ENCODE data around the gene SYNE1. TPM values are rescaled to one million over a fixed set of nuclear protein-coding genes. Genes with fewer than 3 reads are reported as not detected.
"Not testable (repeated sequence)": the region's sequence is repeated elsewhere in the genome, so short reads cannot be mapped to it uniquely, and the experiment has no call there.

Gene SYNE1
- total RNA-seq, 1 donor, result 95.3 TPM

DNA sequence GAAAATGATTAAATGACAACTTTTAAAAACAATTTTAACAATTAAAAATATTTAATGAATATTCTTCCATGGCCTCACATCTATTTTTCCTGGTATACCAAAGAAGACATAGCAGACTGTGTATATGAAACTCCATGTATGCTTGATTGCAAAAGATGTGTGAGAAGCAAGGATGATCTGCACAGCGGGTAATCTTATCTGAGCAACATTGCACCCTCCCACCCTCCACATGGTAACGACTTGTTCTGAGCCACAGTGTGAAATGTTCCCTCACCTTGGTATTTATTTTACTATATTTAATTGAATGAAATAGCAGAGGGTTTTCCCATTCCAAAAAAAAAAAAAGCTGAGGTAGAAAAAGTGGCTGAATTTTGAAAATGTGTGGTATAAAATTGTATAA lies 204.4 kb downstream of the SYNE1 start:
- no peak for DNase-seq (ENCODE audit: low read depth in 2 of 3, low spot score in 2 of 3)

DNA sequence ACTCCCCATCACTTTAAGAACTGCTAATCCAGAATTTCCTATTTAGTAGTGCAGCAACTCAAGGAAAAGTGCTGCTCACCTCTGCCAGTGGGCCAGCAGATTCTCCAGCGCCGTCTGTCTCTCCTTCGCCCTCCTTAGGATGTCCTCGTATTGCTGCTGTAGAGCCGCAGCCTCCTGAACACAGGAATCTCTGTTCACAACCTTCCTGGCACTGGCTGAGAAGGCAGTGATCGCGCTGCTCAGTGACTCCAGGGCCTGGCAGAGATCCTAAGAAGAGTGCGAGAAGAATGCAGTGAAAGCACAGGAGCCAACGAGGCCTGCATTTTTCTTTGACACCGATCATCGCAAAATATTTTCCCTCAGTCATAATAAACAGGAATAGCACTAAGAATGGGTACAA lies 209.0 kb downstream of the SYNE1 start:
- no peak for DNase-seq (ENCODE audit: low read depth in 2 of 3, low spot score in 2 of 3)

GRCh38 chr6:152426276-152426675 lies 210.9 kb downstream of the SYNE1 start:
- no peak for DNase-seq (ENCODE audit: low read depth in 2 of 3, low spot score in 2 of 3)

DNA sequence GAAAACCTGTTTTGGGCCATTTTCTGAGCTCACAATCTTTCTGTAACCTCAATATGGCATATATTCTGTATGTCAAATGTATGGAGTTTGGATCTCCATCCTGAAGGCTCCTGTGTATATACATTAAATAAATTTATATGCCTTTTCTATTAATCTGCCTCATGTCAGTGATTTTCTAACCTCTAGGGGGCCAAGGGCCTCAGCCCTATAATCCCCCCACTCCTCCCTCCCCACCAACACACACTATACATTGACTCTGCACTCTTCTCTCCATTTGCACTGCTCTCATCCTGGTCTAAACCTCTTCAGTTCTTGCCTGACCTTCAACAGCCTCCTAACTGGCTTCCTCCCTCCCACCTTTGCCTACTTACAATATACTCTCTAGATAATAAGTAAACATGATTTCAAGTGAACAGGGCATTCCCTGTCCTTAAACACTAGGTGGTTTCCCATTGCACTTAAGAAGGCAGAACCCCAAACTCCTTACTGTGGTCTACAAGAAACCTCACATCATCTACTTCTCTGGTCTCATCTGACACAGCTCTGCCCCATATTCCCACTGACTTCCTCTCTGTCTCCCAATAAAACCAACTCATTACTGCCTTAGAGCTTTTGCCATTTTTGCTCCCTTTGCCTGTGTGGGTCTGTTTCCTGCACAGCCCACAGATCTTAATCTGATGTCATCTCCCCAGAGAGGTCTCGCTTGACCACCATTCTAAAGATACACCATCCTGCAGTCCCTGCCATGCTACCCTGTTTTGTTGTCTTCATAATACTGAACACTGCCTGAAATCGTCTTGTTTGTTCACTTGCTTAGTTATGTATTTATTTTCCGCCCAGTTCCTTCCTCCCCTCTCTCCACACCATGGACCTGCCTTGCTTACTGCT lies 213.7 kb downstream of the SYNE1 start:
- DNase-seq (ENCODE audit: low read depth in 2 of 3, low spot score in 2 of 3), result no peak

DNA sequence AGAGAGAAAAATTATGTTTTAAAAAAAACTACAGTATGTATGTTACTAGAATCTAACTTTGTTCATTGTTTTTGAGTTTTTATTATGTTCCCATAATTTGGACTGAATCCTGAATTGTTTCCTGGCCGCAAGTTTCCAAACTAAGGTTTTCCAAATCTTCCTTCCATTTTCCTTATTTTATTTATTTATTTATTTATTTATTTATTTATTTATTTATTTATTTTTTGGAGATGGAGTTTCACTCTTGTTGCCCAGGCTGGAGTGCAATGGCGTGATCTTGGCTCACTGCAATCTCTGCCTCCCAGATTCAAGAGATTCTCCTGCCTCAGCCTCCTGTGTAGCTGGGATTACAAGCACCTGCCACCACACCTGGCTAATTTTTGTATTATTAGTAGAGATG lies 215.7 kb downstream of the SYNE1 start:
- DNase-seq (ENCODE audit: low read depth in 2 of 3, low spot score in 2 of 3), result not testable (repeated sequence)

DNA sequence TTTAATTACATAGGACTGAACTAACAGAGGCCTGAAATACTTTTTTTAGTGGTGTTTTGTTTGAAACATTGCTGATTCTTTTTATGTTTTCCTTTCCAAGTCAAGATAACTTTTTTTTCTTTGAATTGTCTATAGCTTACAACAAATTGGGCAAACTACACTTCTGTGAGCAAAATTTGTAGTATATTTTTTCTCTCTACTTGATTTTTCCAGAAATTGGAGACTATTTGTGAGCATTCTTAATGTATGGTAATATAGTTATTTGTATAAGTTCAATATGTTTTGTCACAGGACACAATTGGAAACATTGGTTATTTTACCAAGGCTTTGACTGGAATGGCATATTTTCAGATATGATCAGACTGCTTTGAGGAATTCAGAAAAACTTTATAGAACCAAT lies 216.5 kb downstream of the SYNE1 start:
- DNase-seq (ENCODE audit: low read depth in 2 of 3, low spot score in 2 of 3), result no peak

GRCh38 chr6:152418551-152418950 lies 218.6 kb downstream of the SYNE1 start:
- no peak for DNase-seq (ENCODE audit: low read depth in 2 of 3, low spot score in 2 of 3)

GRCh38 chr6:152416652-152417051 lies 220.5 kb downstream of the SYNE1 start:
- DNase-seq (ENCODE audit: low read depth in 2 of 3, low spot score in 2 of 3), result no peak

GRCh38 chr6:152404936-152405595 lies 232.1 kb downstream of the SYNE1 start:
- DNase-seq (ENCODE audit: low read depth in 2 of 3, low spot score in 2 of 3), result no peak

DNA sequence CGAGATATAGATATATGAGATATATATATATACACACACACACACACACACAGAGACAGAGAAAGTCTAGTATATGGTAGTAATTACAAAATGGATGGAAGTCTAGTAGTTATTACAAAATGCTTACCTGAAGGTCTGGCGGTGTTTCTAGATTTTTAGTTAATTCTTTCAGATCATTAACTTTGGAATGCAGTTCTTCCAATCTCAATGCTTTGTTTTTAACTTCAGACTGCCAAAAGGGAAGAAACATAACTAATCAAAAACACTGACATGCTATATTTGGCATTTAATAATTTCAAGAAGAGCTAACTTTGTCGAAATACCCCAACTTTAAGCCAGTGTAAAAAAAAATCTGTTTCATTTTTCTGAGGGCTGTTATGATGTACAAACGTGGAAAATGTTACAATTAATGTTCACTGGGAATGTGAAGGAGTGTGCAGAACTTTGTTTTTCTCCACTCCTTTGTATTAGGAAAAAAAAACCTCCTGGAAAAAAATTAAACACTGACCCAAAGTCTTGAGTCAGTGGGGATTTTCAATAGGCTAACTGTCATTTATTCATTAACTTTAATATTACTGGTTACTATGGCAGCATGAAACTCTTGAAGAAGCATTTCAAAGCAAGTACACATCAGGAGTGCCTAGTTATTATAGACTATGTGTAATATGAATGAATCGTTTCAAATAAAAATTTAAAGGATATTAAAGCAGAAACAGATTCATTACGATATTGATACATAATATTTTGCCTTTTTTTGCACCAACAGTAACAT lies 232.9 kb downstream of the SYNE1 start:
- no peak for DNase-seq (ENCODE audit: low read depth in 2 of 3, low spot score in 2 of 3)

DNA sequence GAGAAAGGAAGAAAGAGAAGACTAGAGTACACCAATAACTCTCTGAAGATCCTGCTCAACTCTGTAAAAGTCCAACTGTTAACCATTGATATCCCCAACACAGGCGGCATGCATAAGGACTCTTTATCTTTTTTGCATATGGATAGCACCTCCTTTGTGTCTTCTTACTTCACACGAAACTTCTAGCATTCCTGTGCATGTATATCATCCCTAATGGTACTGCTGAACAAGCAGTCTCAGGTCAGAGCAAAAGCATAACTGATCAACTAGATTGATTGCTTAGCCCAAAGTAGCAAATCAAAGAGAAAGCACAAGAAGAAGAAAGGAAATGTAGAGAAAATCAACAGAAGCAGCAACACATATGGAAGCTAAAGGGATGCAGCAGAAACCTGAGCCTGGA lies 234.4 kb downstream of the SYNE1 start:
- DNase-seq (ENCODE audit: low read depth in 2 of 3, low spot score in 2 of 3), result no peak

DNA sequence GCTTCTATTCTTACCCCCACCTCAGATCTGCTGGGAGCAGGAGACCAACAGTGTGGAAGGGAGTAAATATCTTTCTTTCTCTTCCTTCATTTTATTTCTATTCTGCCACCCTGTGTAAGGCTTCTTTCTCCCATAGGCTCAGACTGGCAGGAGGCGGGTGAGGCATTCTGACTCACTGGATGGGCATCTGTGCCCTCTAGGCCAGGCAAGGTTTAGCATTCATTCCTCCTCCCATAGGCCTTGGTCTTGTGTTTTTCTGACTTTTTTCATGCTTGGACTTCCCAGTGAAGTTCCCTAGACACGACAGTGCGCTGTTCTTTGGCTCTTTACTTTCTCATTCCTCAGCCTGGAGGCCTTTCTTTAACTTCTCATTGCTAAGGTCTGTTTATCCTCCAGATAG lies 235.2 kb downstream of the SYNE1 start:
- no peak for DNase-seq (ENCODE audit: low read depth in 2 of 3, low spot score in 2 of 3)

GRCh38 chr6:152399399-152399798 lies 237.8 kb downstream of the SYNE1 start:
- DNase-seq (ENCODE audit: low read depth in 2 of 3, low spot score in 2 of 3), result no peak

DNA sequence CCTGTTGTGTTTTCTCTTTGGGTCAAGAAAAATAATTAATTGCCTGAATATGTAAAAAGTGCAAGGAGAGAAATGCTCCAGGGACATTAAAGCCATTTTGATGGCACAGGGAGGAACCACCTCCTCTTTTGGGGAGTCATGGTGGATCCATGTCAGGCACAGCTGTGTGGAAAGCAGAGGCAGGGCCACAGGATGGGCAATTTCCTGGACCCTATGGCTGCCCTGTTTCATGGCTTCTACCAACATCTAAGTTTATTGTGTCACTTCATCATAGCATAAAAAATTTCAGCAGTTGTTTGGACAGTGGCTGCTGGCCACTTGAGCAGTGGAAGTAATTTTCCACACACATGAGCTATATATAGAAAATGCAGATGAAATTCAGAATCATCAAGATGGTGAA lies 238.2 kb downstream of the SYNE1 start:
- DNase-seq (ENCODE audit: low read depth in 2 of 3, low spot score in 2 of 3), result no peak

DNA sequence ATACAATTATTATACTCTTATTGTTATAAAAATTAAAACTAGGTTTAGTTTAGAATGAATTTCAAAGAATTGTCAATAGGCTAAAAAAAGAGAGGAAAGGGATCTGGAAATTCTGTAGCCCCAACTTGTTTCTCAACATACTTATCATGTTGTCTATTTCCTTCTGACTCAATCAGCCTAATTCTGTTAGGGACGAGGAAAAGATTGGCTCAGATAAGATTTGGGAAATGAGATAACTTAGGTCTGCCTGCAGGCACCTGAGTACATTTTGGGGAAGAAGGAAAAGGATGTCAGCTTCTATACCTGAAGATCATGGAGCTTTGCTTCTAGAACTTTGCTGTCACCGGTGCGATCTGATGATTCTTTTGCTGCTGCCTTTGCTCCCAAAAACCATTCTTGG lies 238.8 kb downstream of the SYNE1 start:
- no peak for DNase-seq (ENCODE audit: low read depth in 2 of 3, low spot score in 2 of 3)

DNA sequence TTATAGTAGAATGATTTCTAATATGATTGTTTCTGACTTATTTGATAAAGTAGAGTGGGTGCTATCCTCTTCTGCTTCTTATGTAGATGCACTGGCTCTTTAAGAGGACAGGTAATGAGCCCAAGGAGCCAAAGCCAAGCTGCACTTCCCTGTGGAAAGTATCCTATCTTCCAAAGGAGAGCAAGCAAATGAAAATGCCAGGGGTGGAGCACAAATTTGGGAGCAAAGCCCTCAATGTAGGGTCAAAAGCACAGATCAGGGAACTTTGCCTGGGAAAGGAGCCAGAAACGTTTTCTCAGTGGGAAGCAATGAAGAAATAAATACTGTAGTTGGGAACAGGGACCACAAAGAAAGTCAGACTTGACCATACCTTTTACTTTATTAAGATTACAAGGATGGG lies 242.9 kb downstream of the SYNE1 start:
- DNase-seq (ENCODE audit: low read depth in 2 of 3, low spot score in 2 of 3), result no peak

DNA sequence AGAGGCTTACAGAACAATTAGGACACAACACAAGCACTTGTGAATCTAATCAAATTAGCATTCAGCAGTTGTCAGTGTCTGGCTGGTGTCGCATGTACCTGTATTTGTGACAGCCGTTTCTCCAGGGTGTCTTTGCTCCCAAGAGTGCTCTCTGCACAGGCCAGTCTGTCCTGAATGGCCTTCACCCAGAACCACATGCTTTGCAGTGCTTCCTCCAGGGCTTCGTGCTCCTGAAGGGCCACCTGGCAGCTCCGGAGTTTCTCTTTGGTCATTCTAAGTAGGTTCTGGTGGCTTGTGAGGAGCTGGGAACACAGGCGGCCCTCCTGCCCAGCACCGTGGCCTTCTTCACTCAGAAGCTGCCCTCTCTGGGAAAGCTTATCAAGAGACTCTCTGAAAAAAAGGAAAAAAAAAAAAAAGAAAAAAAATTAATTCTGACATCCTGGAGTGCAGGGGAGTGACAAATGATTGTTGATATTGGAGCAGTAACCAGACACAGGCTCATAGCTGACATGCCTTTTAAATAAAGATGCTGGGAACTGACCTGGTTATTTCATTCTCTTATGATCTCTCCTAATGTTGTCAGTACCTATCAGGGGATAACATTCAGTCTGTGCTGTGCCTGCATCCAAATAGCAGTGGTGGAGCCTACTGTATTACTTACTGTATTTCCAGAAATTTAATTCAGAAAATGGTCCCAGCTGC lies 245.8 kb downstream of the SYNE1 start:
- DNase-seq (ENCODE audit: low read depth in 2 of 3, low spot score in 2 of 3), result no peak

DNA sequence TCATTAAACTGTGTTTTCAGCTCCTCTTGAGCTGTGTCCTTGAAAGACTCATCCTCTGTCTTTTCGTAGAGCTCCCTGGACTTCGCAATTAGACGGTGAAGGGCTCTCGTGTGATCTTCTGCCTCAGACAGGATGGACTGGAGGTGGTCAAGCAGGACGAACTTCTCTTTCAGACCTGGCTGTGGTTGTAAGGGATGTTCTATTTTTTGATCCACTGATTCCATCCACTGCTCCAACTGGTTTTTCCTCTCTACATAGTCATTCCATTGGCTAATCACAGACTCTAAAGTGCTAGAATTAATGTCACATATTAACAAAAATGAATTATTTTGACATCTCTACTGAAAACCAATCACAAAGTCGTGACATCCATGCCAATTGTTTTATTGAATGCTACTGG lies 250.1 kb downstream of the SYNE1 start:
- DNase-seq (ENCODE audit: low read depth in 2 of 3, low spot score in 2 of 3), result no peak

GRCh38 chr6:152386131-152386530 lies 251.0 kb downstream of the SYNE1 start:
- DNase-seq (ENCODE audit: low read depth in 2 of 3, low spot score in 2 of 3), result no peak

DNA sequence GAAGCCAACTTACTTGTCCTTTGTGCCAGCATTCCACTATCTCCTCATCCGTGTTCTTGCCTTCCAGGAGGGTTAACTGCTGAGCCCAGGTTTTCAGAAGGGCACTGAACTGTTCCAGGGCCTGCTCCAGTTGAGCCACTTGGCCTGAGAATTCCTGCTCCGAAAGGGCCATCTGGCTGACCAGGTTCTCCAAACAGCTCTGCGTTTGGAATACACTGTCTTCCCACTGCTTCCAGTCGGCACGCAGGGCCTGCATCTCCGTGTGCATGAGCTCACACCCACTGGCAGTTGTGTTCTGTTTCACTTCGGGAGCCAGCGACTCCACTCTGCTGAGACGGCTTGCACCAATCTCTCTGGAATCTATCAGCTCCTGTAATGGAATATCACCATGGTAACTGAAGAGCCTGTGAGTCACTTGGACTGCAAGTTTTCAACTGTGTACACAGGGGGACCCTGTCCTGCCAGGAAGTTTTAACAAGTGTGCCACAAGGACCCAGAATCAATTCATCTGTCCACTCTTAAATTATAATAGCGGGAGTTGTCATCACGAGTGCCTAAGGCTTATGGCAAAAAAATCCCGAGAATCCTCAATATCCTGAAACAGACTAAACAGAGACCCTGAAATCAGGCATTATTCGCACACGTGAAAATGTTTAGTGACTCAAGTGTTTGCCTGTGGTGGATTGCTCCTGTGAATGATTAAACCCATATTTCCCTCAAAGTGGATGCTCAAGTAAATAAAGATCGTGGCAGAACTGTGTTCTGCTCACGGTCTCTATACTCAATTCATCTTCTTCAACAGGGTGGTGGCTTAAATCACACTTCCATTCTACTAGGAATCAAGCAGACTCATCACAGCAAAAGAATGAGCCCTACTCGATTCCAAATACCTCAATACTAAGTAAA lies 255.9 kb downstream of the SYNE1 start:
- peak in 1 of 3 donors; percentile 4 for DNase-seq (ENCODE audit: low read depth in 2 of 3, low spot score in 2 of 3)

Measured in hematopoietic multipotent progenitor cell (in vitro differentiated cells).